HEK293 (cell line): ENCODE results near the gene AK3.

Source experiments
- GLIS2 ChIP-seq: fragments of 450-650 bp; formaldehyde crosslinking; IDR thresholded peaks from 2 replicates; pipeline ENCODE4 v1.5.1; 2016; ENCODE audit warnings: missing biosample characterization, missing genetic modification characterization
- OSR2 ChIP-seq: fragments of 450-650 bp; formaldehyde crosslinking; IDR thresholded peaks from 2 replicates; pipeline ENCODE4 v1.5.1; 2016; ENCODE audit warnings: missing biosample characterization, missing genetic modification characterization
- ZEB2 ChIP-seq: fragments of 450-650 bp; formaldehyde crosslinking; IDR thresholded peaks from 2 replicates; pipeline ENCODE4 v1.5.1; 2016; ENCODE audit warnings: missing biosample characterization, missing genetic modification characterization
- ZFP41 ChIP-seq: fragments of 450-650 bp; formaldehyde crosslinking; IDR thresholded peaks from 2 replicates; pipeline ENCODE4 v1.5.1; 2016; ENCODE audit warnings: missing biosample characterization, missing genetic modification characterization, borderline replicate concordance
- TF ChIP-seq, protein P1 (sequence below): IDR thresholded peaks from 2 replicates; pipeline ENCODE4 v1.6.1; 2011; ENCODE audit warnings: mild to moderate bottlenecking, low read depth, low read length, borderline replicate concordance
- TF ChIP-seq, protein P2 (sequence below): fragments of 450-650 bp; formaldehyde crosslinking; IDR thresholded peaks from 2 replicates; pipeline ENCODE4 v1.5.1; 2016; ENCODE audit warnings: missing biosample characterization, missing genetic modification characterization
- TF ChIP-seq, protein P3 (sequence below): fragments of 450-650 bp; formaldehyde crosslinking; IDR thresholded peaks from 2 replicates; pipeline ENCODE4 v1.5.1; 2016; ENCODE audit warnings: missing biosample characterization, missing genetic modification characterization

- TF ChIP-seq ZFP41 (no peak), ZEB2 (no peak), GLIS2 (no peak), OSR2 (tag by site-specific recombination) (no peak)
- TF ChIP-seq, protein P1, sequence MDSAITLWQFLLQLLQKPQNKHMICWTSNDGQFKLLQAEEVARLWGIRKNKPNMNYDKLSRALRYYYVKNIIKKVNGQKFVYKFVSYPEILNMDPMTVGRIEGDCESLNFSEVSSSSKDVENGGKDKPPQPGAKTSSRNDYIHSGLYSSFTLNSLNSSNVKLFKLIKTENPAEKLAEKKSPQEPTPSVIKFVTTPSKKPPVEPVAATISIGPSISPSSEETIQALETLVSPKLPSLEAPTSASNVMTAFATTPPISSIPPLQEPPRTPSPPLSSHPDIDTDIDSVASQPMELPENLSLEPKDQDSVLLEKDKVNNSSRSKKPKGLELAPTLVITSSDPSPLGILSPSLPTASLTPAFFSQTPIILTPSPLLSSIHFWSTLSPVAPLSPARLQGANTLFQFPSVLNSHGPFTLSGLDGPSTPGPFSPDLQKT: no peak
- TF ChIP-seq, protein P2, sequence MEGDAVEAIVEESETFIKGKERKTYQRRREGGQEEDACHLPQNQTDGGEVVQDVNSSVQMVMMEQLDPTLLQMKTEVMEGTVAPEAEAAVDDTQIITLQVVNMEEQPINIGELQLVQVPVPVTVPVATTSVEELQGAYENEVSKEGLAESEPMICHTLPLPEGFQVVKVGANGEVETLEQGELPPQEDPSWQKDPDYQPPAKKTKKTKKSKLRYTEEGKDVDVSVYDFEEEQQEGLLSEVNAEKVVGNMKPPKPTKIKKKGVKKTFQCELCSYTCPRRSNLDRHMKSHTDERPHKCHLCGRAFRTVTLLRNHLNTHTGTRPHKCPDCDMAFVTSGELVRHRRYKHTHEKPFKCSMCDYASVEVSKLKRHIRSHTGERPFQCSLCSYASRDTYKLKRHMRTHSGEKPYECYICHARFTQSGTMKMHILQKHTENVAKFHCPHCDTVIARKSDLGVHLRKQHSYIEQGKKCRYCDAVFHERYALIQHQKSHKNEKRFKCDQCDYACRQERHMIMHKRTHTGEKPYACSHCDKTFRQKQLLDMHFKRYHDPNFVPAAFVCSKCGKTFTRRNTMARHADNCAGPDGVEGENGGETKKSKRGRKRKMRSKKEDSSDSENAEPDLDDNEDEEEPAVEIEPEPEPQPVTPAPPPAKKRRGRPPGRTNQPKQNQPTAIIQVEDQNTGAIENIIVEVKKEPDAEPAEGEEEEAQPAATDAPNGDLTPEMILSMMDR: no peak
- TF ChIP-seq, protein P3, sequence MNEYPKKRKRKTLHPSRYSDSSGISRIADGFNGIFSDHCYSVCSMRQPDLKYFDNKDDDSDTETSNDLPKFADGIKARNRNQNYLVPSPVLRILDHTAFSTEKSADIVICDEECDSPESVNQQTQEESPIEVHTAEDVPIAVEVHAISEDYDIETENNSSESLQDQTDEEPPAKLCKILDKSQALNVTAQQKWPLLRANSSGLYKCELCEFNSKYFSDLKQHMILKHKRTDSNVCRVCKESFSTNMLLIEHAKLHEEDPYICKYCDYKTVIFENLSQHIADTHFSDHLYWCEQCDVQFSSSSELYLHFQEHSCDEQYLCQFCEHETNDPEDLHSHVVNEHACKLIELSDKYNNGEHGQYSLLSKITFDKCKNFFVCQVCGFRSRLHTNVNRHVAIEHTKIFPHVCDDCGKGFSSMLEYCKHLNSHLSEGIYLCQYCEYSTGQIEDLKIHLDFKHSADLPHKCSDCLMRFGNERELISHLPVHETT (tag by site-specific recombination): no peak
Measured at GRCh38 chr9:4716163-4716562, 24.8 kb downstream of the AK3 start.
